ENCODE data around the gene PIGC. TPM values are rescaled to one million over a fixed set of nuclear protein-coding genes. Genes with fewer than 3 reads are reported as not detected.
A peak's percentile ranks its signal among the peaks of the same experiment; 100 is the strongest.

The PIGC gene
- total and polyA plus RNA-seq, 10 of the 15 experiments (the other 5 are each of a cell fraction or from before 2014, with no cell fraction given) = 11.0 to 37.3 (median 19.6) TPM

GRCh38 chr1:172442843-172443565 is 865 bp downstream of the PIGC start:
- RAD21 ChIA-PET (ENCODE audit: unreplicated experiment) = interaction anchor here (0.8 to 2.4 kb wide), 11 partner anchors 13 to 664 kb away, joined by 3 to 26 read pairs (median 3); no protein-coding TSS in a partner anchor
- ATAC-seq = peak; percentile 2; the same call in 1 of the 3 replicates
- Histone ChIP-seq H3K4me2 (ENCODE audit: control insufficient read depth, insufficient read depth) (peak overlapping the region; percentile 82), H3K27ac (ENCODE audit: control insufficient read depth, insufficient read depth) (peak overlapping the region; percentile 82), H3K79me2 (ENCODE audit: control insufficient read depth, insufficient read depth, low read length) (peaks cover 24% of the 10 kb centered on the region), H3K4me1 (ENCODE audit: control insufficient read depth, insufficient read depth, low read length) (no peaks in the 10 kb centered on the region), H3K36me3 (ENCODE audit: control insufficient read depth in 2 of 2, insufficient read depth in 2 of 2, low read length in 1 of 2) (0 out of 4 replicates have a peak, but pooled peaks cover 0 to 3% of the 10 kb centered on the region in 2 experiments), H3K4me3 (peak overlapping the region; percentile 94), H3K9me3 (replicated peaks; ENCODE audit: control insufficient read depth, insufficient read depth, low read length) (no peaks in the 10 kb centered on the region), H3K9ac (ENCODE audit: control insufficient read depth, insufficient read depth, low read length) (peak overlapping the region; percentile 88), H4K20me1 (ENCODE audit: control insufficient read depth, insufficient read depth) (no peaks in the 10 kb centered on the region), H2AFZ (ENCODE audit: control insufficient read depth, low read depth, low read length) (peak overlapping the region; percentile 93; the same call in 1 of the 2 replicates), H3K27me3 (replicated peaks in 1 of 2; ENCODE audit: control insufficient read depth in 2 of 2, insufficient read depth in 2 of 2, low read length in 1 of 2) (no peaks in the 10 kb centered on the region)
- no peak for TF ChIP-seq MLLT1 (IDR thresholded peaks at IDR 0.05)
- no peak for TF ChIP-seq RAD21 (IDR thresholded peaks at IDR 0.05; ENCODE audit: insufficient read depth, low read depth, low read length)
- no peak for TF ChIP-seq ELK1 (IDR thresholded peaks at IDR 0.05; ENCODE audit: low read depth, low read length)
- TF ChIP-seq SRF (IDR thresholded peaks at IDR 0.05; ENCODE audit: low read depth in 2 of 2, low read length in 2 of 2) = no peak
- no peak for TF ChIP-seq NRF1 (conservative IDR thresholded peaks at IDR 0.05; ENCODE audit: low read depth, low read length)
- no peak for TF ChIP-seq KAT2A (conservative IDR thresholded peaks at IDR 0.05; ENCODE audit: control insufficient read depth, low read depth, low read length)
- no peak for TF ChIP-seq USF2 (IDR thresholded peaks at IDR 0.05; ENCODE audit: borderline replicate concordance, low read depth, low read length)
- TF ChIP-seq NR2C1 (IDR thresholded peaks at IDR 0.05) = no peak
- no peak for TF ChIP-seq CREM (IDR thresholded peaks at IDR 0.05; ENCODE audit: low read depth)
- no peak for TF ChIP-seq CUX1 (IDR thresholded peaks at IDR 0.05; ENCODE audit: insufficient replicate concordance, low read depth, low read length)
- no peak for TF ChIP-seq ZNF24 (IDR thresholded peaks at IDR 0.05)
- CTCF ChIA-PET = interaction anchor here (0.8 to 7.8 kb wide), 24 partner anchors 8 to 641 kb away, joined by 3 to 91 read pairs (median 4); no protein-coding TSS in a partner anchor
- intact Hi-C loops (cut with micrococcal nuclease; ENCODE audit: unreplicated experiment) (no loop called here), in situ Hi-C loops (cut with MboI) (loop anchor here (25.0 kb wide), 1 partner anchor 656 kb away; the partner anchor contains the start of gene METTL13)
- SMC1A ChIA-PET (ENCODE audit: uncharacterized antibody, unreplicated experiment) = interaction anchor here (0.7 to 2.5 kb wide), 14 partner anchors 13 to 702 kb away, joined by 3 to 18 read pairs (median 4); no protein-coding TSS in a partner anchor
- no TSS peak for BruUV-seq (replicated peaks)
- no peak for DNase-seq (ENCODE audit: low read depth, low spot score)
- WGBS (ENCODE audit: insufficient coverage, insufficient replicate concordance, low lambda C conversion rate, missing lambda C conversion rate) = 63% methylated on average over 3 of the region's 3 CpGs
- POLR2A ChIA-PET = interaction anchor here (0.8 to 1.2 kb wide), 2 partner anchors 105 to 348 kb away, joined by 3 read pairs; no protein-coding TSS in a partner anchor
- FAIRE-seq = peak; percentile 35

Data from GM12878 (cell line).